Osteocyte (in vitro differentiated cells): ENCODE data around the gene TRERF1. TPM values are rescaled to one million over a fixed set of nuclear protein-coding genes. Genes with fewer than 3 reads are reported as not detected.

Experiments
- DNase-seq: peaks from one replicate; pipeline ENCODE4 v3.0.0; 2021; ENCODE audit warnings: mixed read lengths; ENCODE audit not compliant: unreplicated experiment; ENCODE audit errors: extremely low spot score
- H3K27ac Mint-ChIP-seq: one replicate; pipeline ENCODE4 v1.8.0; 2021; ENCODE audit warnings: mild to moderate bottlenecking, mixed read lengths; ENCODE audit not compliant: unreplicated experiment
- H3K27me3 Mint-ChIP-seq: one replicate; pipeline ENCODE4 v1.8.0; 2021; ENCODE audit warnings: mixed read lengths; ENCODE audit not compliant: unreplicated experiment
- H3K36me3 Mint-ChIP-seq: one replicate; pipeline ENCODE4 v1.8.0; 2021; ENCODE audit warnings: mixed read lengths; ENCODE audit not compliant: unreplicated experiment
- H3K4me1 Mint-ChIP-seq: one replicate; pipeline ENCODE4 v1.8.0; 2021; ENCODE audit warnings: mixed read lengths; ENCODE audit not compliant: unreplicated experiment
- H3K4me3 Mint-ChIP-seq: one replicate; pipeline ENCODE4 v1.8.0; 2021; ENCODE audit warnings: mild to moderate bottlenecking, moderate library complexity, mixed read lengths; ENCODE audit not compliant: unreplicated experiment
- H3K9me3 Mint-ChIP-seq: one replicate; pipeline ENCODE4 v1.8.0; 2021; ENCODE audit warnings: mixed read lengths; ENCODE audit not compliant: unreplicated experiment
- CTCF ChIP-seq: fragments of 200-600 bp; sonication (generic); IDR thresholded peaks from 2 replicates; pipeline ENCODE4 v1.5.0; 2021; ENCODE audit warnings: antibody characterized with exemption, mild to moderate bottlenecking, moderate library complexity
- total RNA-seq: library from RNA; stranded (reverse); gene quantifications from 2 replicates; pipeline ENCODE4 v1.2.1, GENCODE V29; 2021

The TRERF1 gene
- total RNA-seq, 1 donor from 2014 or later: 6.4 TPM

- peaks cover 20% of the 10 kb centered on the region for H3K36me3 Mint-ChIP-seq
- no peaks in the 10 kb centered on the region for H3K9me3 Mint-ChIP-seq
- peaks cover 5% of the 10 kb centered on the region for H3K4me1 Mint-ChIP-seq
- H3K4me3 Mint-ChIP-seq: no peak overlapping the region
- no peak for TF ChIP-seq CTCF
- no peak overlapping the region for H3K27ac Mint-ChIP-seq
- H3K27me3 Mint-ChIP-seq: no peaks in the 10 kb centered on the region
- DNase-seq: no peak
Observed at GRCh38 chr6:42239333-42239732, 212.4 kb downstream of the TRERF1 start.

DNA sequence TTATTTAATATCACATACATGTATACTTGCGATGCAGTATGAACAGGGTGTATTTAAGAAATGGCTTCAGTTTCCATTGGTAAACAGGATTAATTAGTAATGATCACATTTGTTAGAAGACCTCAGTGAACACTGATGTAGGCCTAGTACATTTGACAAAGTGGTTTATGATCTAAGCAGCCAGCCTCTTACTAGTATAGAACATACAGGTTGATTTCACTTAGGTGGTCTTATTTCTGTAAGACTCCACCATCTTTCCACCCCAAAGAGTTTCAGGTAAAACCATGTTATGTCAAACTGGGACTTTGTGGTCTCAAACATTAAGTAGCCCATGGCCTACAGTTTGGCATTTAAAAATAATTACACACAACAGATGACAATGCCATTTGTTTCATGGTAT is 213.9 kb downstream of the TRERF1 start:
- Mint-ChIP-seq H3K27ac (no peak overlapping the region), H3K4me3 (no peak overlapping the region), H3K36me3 (peaks cover 23% of the 10 kb centered on the region), H3K27me3 (no peaks in the 10 kb centered on the region), H3K9me3 (no peaks in the 10 kb centered on the region), H3K4me1 (peaks cover 5% of the 10 kb centered on the region)
- TF ChIP-seq CTCF: no peak
- DNase-seq: no peak

DNA sequence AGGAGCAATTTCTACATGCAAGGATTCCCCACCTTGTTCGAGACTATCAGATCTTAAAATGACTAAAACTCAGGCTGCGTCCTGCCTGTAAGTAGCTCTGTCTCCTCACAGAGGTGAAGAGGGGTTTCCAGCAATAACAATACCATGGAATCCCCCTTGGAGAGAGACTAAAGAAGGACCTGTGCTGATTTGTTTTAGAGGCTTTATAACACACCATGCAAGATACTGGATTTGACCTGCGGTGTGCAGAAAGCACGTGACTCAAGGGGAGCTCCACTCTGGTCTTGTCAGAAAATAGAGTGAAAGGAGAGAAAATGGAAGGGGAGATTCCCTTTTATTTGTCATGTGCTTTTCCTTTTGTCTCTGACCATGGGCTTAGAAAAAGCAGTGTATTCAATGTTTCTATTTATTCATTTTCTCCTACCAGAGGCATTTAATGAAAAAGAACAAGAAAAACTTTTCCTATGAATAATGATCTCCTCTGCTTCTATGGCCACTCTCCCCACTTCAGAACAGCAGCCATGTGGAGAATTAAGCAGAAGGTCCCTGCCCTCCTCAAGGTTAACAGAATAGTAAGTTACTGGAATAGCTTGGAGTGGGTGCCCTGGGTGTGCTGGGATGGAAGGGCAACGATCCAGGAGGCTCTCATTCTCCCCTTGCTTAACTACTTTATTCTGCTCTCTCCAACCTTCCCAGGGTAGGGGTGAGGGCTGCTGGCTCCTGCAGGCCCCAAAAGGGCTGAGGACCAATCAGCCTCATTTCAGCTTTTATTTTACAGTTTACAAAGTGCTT is 214.8 kb downstream of the TRERF1 start:
- no peak for TF ChIP-seq CTCF
- Mint-ChIP-seq H3K4me3 (no peak overlapping the region), H3K27me3 (no peaks in the 10 kb centered on the region), H3K4me1 (peaks cover 5% of the 10 kb centered on the region), H3K36me3 (peaks cover 30% of the 10 kb centered on the region), H3K27ac (no peak overlapping the region), H3K9me3 (no peaks in the 10 kb centered on the region)
- DNase-seq: peak; percentile 46

DNA sequence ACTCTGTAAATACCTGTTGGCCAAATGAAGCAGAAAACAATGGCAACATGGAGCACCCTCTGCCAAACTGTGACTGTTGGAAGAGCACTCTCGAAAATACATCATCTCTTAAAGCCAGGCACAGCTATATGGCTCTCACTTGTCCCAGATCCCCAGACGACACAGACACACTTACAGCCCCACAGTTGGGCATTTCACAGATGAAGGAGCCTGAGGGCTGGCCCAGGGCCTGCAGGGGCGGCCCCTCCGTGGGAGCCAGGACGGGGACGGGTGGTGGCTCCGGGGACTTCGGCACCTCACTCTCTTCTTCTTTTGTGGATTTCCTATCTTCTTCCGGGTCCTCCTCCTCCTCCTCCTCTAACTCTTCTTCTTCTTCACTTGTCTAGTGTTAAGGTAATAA is 215.7 kb downstream of the TRERF1 start:
- Mint-ChIP-seq H3K9me3 (no peaks in the 10 kb centered on the region), H3K4me1 (peaks cover 5% of the 10 kb centered on the region), H3K36me3 (peaks cover 30% of the 10 kb centered on the region), H3K27ac (no peak overlapping the region), H3K27me3 (no peaks in the 10 kb centered on the region), H3K4me3 (no peak overlapping the region)
- DNase-seq: no peak
- no peak for TF ChIP-seq CTCF

- Mint-ChIP-seq H3K4me1 (peaks cover 4% of the 10 kb centered on the region), H3K27ac (no peak overlapping the region), H3K9me3 (no peaks in the 10 kb centered on the region), H3K27me3 (no peaks in the 10 kb centered on the region), H3K36me3 (peaks cover 25% of the 10 kb centered on the region), H3K4me3 (no peak overlapping the region)
- DNase-seq: no peak
- TF ChIP-seq CTCF: no peak
Observed at GRCh38 chr6:42232035-42232434, 219.7 kb downstream of the TRERF1 start.
